ENCODE measurements around the gene RBM33. TPM values are rescaled to one million over a fixed set of nuclear protein-coding genes. Genes with fewer than 3 reads are reported as not detected.

RBM33 gene
- total RNA-seq, 1 experiment from 2014 or later = 61.1 TPM

DNA sequence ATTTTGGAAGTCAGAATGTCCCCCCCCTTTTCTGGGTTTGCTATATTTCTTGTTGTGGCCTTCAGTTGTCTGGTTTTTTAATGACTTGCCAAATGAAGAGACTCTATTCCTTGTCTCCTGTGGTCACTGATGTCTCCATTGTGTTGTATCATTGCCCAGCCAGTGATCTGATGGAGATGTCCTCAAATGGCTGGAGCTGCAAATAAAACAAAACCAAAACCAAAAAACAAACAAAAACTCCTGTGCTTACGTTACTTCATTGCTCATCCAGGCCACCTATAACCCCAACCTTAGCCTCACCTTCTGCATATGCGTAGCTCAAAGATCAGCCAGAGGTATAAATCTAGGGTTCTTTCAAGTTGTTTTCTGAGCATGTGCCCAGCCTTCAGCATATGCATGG lies 5.1 kb downstream of the RBM33 start:
- CTCF ChIA-PET = no interaction called here
- Histone ChIP-seq H3K9me3 (ENCODE audit: control insufficient read depth, insufficient read depth, low read depth, low read length) (peaks cover 24% of the 10 kb centered on the region), H3K4me1 (ENCODE audit: control insufficient read depth, insufficient read depth, low read length) (peaks cover 20% of the 10 kb centered on the region), H3K36me3 (ENCODE audit: control insufficient read depth, insufficient read depth, low read length) (no peaks in the 10 kb centered on the region; the same call in none of the 2 replicates), H3K27me3 (ENCODE audit: control insufficient read depth, insufficient read depth, low read length) (no peaks in the 10 kb centered on the region), H3K27ac (ENCODE audit: low read length) (no peak overlapping the region), H3K4me3 (ENCODE audit: low read depth in 2 of 2, low read length in 2 of 2) (no peak overlapping the region)
- DNase-seq (ENCODE audit: low read depth, low spot score) (no peak), ATAC-seq (no peak)
- POLR2A ChIA-PET = no interaction called here
- in situ Hi-C loops (cut with HindIII; ENCODE audit: low pct_unique_long_range_greater_than_20kb, low sequenced_read_pairs) = no loop called here
- no TSS peak for BruUV-seq (replicated peaks)
- TF ChIP-seq, protein P1, sequence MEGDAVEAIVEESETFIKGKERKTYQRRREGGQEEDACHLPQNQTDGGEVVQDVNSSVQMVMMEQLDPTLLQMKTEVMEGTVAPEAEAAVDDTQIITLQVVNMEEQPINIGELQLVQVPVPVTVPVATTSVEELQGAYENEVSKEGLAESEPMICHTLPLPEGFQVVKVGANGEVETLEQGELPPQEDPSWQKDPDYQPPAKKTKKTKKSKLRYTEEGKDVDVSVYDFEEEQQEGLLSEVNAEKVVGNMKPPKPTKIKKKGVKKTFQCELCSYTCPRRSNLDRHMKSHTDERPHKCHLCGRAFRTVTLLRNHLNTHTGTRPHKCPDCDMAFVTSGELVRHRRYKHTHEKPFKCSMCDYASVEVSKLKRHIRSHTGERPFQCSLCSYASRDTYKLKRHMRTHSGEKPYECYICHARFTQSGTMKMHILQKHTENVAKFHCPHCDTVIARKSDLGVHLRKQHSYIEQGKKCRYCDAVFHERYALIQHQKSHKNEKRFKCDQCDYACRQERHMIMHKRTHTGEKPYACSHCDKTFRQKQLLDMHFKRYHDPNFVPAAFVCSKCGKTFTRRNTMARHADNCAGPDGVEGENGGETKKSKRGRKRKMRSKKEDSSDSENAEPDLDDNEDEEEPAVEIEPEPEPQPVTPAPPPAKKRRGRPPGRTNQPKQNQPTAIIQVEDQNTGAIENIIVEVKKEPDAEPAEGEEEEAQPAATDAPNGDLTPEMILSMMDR (IDR thresholded peaks at IDR 0.05) = no peak
- TF ChIP-seq TCF7L2 (IDR thresholded peaks at IDR 0.05; ENCODE audit: low read depth, low read length) = no peak
- TF ChIP-seq SIN3A (IDR thresholded peaks at IDR 0.05; ENCODE audit: borderline replicate concordance, insufficient read depth, low read depth, low read length) = no peak
- no peak for TF ChIP-seq POLR2AphosphoS5 (IDR thresholded peaks at IDR 0.05; ENCODE audit: low read depth, low read length)
- TF ChIP-seq, protein P2, sequence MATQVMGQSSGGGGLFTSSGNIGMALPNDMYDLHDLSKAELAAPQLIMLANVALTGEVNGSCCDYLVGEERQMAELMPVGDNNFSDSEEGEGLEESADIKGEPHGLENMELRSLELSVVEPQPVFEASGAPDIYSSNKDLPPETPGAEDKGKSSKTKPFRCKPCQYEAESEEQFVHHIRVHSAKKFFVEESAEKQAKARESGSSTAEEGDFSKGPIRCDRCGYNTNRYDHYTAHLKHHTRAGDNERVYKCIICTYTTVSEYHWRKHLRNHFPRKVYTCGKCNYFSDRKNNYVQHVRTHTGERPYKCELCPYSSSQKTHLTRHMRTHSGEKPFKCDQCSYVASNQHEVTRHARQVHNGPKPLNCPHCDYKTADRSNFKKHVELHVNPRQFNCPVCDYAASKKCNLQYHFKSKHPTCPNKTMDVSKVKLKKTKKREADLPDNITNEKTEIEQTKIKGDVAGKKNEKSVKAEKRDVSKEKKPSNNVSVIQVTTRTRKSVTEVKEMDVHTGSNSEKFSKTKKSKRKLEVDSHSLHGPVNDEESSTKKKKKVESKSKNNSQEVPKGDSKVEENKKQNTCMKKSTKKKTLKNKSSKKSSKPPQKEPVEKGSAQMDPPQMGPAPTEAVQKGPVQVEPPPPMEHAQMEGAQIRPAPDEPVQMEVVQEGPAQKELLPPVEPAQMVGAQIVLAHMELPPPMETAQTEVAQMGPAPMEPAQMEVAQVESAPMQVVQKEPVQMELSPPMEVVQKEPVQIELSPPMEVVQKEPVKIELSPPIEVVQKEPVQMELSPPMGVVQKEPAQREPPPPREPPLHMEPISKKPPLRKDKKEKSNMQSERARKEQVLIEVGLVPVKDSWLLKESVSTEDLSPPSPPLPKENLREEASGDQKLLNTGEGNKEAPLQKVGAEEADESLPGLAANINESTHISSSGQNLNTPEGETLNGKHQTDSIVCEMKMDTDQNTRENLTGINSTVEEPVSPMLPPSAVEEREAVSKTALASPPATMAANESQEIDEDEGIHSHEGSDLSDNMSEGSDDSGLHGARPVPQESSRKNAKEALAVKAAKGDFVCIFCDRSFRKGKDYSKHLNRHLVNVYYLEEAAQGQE (IDR thresholded peaks at IDR 0.05; ENCODE audit: insufficient read depth in 1 of 2, low read depth in 2 of 2, low read length in 1 of 2) = no peak
- intact Hi-C loops (cut with micrococcal nuclease; ENCODE audit: unreplicated experiment) = no loop called here

DNA sequence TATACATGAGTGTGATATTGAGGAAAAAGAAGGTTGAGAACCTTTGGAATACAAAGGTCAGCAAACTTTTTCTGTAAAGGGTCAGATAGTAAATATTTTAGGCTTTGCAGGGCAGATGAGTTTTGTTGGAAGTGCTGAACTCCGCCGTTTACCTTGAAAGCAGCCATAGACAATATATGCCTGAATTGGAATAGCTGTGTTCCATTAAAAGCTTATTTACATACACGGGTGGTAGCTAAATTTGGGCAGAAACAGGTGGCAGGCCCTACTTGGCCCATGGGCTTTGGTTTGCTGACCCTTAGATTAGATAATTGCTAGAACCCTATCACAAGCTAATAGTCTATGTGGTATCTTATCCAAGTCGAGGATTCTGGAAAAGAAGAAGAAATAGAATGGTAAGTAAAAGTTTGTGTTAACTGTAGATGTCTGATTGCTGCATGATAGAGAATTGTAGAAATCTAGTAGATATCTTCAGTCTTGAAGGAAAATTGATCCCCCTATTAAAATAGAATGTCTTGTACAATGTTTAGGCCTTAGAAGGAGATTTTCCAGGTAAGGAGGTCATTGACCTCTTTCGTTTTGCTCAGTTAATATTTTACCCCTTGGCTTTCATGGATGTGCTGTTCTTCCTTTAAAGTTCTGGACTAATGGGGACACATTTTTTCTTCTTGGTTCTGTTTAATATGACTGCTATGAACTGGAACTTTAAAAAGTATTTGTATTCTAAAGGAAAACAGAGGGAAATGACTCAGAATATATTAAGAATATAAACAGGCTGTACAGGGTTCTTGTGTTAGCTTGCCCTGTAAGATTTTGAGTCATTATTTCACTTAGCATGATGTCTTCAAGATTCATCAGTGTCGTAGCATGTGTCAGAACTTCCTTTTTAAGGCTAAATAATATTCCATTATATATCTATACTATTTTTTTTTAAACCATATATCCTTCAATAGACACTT lies 8.0 kb downstream of the RBM33 start:
- no peaks in the 10 kb centered on the region; the same call in none of the 2 replicates for H3K36me3 ChIP-seq (ENCODE audit: control insufficient read depth, insufficient read depth, low read length)
- peaks cover 23% of the 10 kb centered on the region for H3K9me3 ChIP-seq (ENCODE audit: control insufficient read depth, insufficient read depth, low read depth, low read length)
- H3K4me3 ChIP-seq (ENCODE audit: low read depth in 2 of 2, low read length in 2 of 2) = no peak overlapping the region
- no peak for ATAC-seq
- ChIA-PET POLR2A (interaction anchor here (0.6 kb wide), 1 partner anchor 56 kb away, joined by 9 read pairs; no protein-coding TSS in a partner anchor), CTCF (no interaction called here)
- DNase-seq (ENCODE audit: low read depth, low spot score) = no peak
- H3K27ac ChIP-seq (ENCODE audit: low read length) = no peak overlapping the region
- peaks cover 9% of the 10 kb centered on the region for H3K4me1 ChIP-seq (ENCODE audit: control insufficient read depth, insufficient read depth, low read length)
- in situ Hi-C loops (cut with HindIII; ENCODE audit: low pct_unique_long_range_greater_than_20kb, low sequenced_read_pairs) (no loop called here), intact Hi-C loops (cut with micrococcal nuclease; ENCODE audit: unreplicated experiment) (no loop called here)
- H3K27me3 ChIP-seq (ENCODE audit: control insufficient read depth, insufficient read depth, low read length) = no peaks in the 10 kb centered on the region
- BruUV-seq (replicated peaks) = no TSS peak
- TF ChIP-seq, protein P1 (IDR thresholded peaks at IDR 0.05) = no peak
- TF ChIP-seq, protein P2 (IDR thresholded peaks at IDR 0.05; ENCODE audit: insufficient read depth in 1 of 2, low read depth in 2 of 2, low read length in 1 of 2) = no peak
- no peak for TF ChIP-seq SIN3A (IDR thresholded peaks at IDR 0.05; ENCODE audit: borderline replicate concordance, insufficient read depth, low read depth, low read length)
- no peak for TF ChIP-seq POLR2AphosphoS5 (IDR thresholded peaks at IDR 0.05; ENCODE audit: low read depth, low read length)
- TF ChIP-seq TCF7L2 (IDR thresholded peaks at IDR 0.05; ENCODE audit: low read depth, low read length) = no peak
